Glutamatergic neuron (in vitro differentiated cells): ENCODE measurements around the gene C16orf54. TPM values are rescaled to one million over a fixed set of nuclear protein-coding genes. Genes with fewer than 3 reads are reported as not detected.

Source experiments
- DNase-seq: peaks from one replicate; pipeline ENCODE4 v3.0.0; 2022
- H3K27ac Mint-ChIP-seq: one replicate; pipeline ENCODE4 v1.8.0; 2020; ENCODE audit warnings: mild to moderate bottlenecking, mixed read lengths, inconsistent platforms; ENCODE audit not compliant: unreplicated experiment
- H3K27me3 Mint-ChIP-seq: one replicate; pipeline ENCODE4 v1.8.0; 2020; ENCODE audit warnings: mild to moderate bottlenecking, moderate library complexity, mixed read lengths, inconsistent platforms; ENCODE audit not compliant: unreplicated experiment
- H3K36me3 Mint-ChIP-seq: one replicate; pipeline ENCODE4 v1.8.0; 2020; ENCODE audit warnings: mild to moderate bottlenecking, mixed read lengths, inconsistent platforms; ENCODE audit not compliant: unreplicated experiment
- H3K4me1 Mint-ChIP-seq: one replicate; pipeline ENCODE4 v1.8.0; 2020; ENCODE audit warnings: mild to moderate bottlenecking, low read depth, mixed read lengths, inconsistent platforms; ENCODE audit not compliant: unreplicated experiment
- H3K4me3 Mint-ChIP-seq: one replicate; pipeline ENCODE4 v1.8.0; 2020; ENCODE audit warnings: mild to moderate bottlenecking, mixed read lengths, inconsistent platforms; ENCODE audit not compliant: unreplicated experiment
- H3K9me3 Mint-ChIP-seq: one replicate; pipeline ENCODE4 v1.8.0; 2020; ENCODE audit warnings: mild to moderate bottlenecking, moderate library complexity, mixed read lengths, inconsistent platforms; ENCODE audit not compliant: unreplicated experiment
- total RNA-seq: library from RNA; stranded (reverse); fragmentation: NEBNext Ultra II Directional; extraction: Animal tissue kit (Norgen Biotek cat#: 25700); gene quantifications from one replicate; pipeline ENCODE4 v1.2.1, GENCODE V29; 2021; ENCODE audit not compliant: unreplicated experiment
- TF ChIP-seq, protein P1 (sequence below): fragments of 200-600 bp; sonication (generic); IDR thresholded peaks from one replicate; pipeline ENCODE4 v1.5.0; 2021; ENCODE audit not compliant: partially characterized antibody, unreplicated experiment

The C16orf54 gene
- total RNA-seq, 1 donor from 2014 or later, result not detected

DNA sequence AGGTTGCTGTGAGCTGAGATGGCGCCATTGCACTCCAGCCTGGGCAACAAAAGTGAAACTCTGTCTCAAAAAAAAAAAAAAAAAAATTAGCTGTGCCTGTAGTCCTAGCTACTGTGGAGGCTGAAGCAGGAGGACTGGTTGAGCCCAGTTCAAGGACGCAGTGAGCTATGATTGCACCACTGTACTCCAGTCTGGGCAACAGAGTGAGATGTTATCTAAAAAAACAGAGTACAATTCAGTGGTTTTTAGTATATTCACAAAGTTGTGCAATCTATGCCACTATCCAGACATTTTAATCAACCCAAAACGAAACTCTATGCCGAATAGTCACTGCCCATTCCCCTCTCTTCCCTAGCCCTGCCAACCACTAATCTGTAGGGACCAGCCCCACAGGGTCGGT lies 25.1 kb downstream of the C16orf54 start:
- H3K27ac Mint-ChIP-seq, result peak overlapping the region; percentile 81
- H3K4me3 Mint-ChIP-seq, result peak overlapping the region; percentile 36

DNA sequence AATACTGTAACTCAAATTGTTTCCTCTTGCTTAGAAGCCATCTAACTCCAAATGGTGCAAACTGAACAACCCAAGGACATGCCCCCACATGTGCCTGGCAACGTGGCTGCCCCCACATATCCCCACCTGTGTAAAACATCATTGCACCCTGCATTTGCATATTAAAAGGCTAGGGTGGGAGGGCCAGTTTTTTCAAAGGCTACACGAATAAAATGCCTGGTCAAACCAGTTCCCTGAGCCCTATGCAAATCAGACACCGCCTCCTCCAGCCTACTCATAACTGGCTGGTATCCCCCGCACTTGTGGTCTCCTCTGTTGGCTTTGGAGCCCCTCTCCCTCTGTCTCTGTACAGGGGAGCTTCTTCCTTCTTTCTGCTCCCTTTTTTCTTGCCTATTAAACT lies 26.7 kb downstream of the C16orf54 start:
- no peak overlapping the region for H3K27ac Mint-ChIP-seq
- peaks cover 8% of the 10 kb centered on the region for H3K4me1 Mint-ChIP-seq
- no peak for DNase-seq
- no peaks in the 10 kb centered on the region for H3K27me3 Mint-ChIP-seq
- no peaks in the 10 kb centered on the region for H3K36me3 Mint-ChIP-seq
- peaks cover 2% of the 10 kb centered on the region for H3K9me3 Mint-ChIP-seq
- TF ChIP-seq, protein P1, sequence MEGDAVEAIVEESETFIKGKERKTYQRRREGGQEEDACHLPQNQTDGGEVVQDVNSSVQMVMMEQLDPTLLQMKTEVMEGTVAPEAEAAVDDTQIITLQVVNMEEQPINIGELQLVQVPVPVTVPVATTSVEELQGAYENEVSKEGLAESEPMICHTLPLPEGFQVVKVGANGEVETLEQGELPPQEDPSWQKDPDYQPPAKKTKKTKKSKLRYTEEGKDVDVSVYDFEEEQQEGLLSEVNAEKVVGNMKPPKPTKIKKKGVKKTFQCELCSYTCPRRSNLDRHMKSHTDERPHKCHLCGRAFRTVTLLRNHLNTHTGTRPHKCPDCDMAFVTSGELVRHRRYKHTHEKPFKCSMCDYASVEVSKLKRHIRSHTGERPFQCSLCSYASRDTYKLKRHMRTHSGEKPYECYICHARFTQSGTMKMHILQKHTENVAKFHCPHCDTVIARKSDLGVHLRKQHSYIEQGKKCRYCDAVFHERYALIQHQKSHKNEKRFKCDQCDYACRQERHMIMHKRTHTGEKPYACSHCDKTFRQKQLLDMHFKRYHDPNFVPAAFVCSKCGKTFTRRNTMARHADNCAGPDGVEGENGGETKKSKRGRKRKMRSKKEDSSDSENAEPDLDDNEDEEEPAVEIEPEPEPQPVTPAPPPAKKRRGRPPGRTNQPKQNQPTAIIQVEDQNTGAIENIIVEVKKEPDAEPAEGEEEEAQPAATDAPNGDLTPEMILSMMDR, result no peak
- H3K4me3 Mint-ChIP-seq, result no peak overlapping the region

More for the DNA sequence above, 25.1 kb downstream of the C16orf54 start:
- TF ChIP-seq, protein P1, result no peak
- H3K9me3 Mint-ChIP-seq, result no peaks in the 10 kb centered on the region
- no peak for DNase-seq
- H3K4me1 Mint-ChIP-seq, result peaks cover 8% of the 10 kb centered on the region
- no peaks in the 10 kb centered on the region for H3K27me3 Mint-ChIP-seq
- H3K36me3 Mint-ChIP-seq, result no peaks in the 10 kb centered on the region

DNA sequence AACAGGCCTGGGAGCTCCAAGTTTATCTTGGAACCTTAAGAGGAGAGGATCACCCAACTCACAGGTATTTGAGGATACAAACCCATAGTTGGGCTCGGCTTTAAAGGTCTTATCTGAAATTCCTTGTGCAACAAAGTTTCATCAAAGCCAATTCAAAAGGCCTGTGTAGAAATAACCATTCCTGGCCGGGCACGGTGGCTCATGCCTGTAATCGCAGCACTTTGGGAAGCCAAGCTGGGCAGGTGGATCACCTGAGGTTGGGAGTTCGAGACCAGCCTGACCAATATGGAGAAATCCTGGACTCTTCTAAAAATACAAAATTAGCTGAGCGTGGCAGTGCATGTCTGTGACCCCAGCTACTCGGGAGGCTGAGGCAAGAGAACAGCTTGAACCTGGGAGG lies 28.7 kb downstream of the C16orf54 start:
- peaks cover 8% of the 10 kb centered on the region for H3K4me1 Mint-ChIP-seq
- TF ChIP-seq, protein P1, result no peak
- H3K27ac Mint-ChIP-seq, result no peak overlapping the region

DNA sequence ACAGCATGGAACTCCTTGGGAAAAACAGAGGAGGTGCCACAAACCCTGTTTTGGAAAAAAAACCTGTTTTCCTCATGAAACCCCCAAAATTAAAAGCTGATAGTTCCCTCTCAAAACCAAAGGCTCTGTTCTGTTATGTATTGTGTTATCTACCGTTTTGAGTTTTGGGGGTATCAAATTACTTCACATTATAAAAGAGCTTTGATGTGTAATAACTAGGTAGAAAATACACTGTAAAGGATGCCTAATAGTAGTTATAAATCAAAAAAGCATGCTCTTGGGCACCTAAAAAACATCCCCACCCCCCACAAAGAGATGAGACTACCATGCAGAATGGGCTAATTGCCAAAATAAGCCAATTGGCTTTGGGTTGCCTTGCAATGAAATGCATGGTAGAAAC lies 30.8 kb downstream of the C16orf54 start:
- H3K4me1 Mint-ChIP-seq, result peaks cover 2% of the 10 kb centered on the region
- H3K27ac Mint-ChIP-seq, result no peak overlapping the region
- H3K4me3 Mint-ChIP-seq, result no peak overlapping the region
- TF ChIP-seq, protein P1, result no peak
- H3K9me3 Mint-ChIP-seq, result peaks cover 2% of the 10 kb centered on the region
- H3K36me3 Mint-ChIP-seq, result no peaks in the 10 kb centered on the region
- peaks cover 2% of the 10 kb centered on the region for H3K27me3 Mint-ChIP-seq
- DNase-seq, result no peak

More for the DNA sequence above, 28.7 kb downstream of the C16orf54 start:
- no peak for DNase-seq
- H3K9me3 Mint-ChIP-seq, result peaks cover 2% of the 10 kb centered on the region
- no peaks in the 10 kb centered on the region for H3K36me3 Mint-ChIP-seq
- no peaks in the 10 kb centered on the region for H3K27me3 Mint-ChIP-seq
- no peak overlapping the region for H3K4me3 Mint-ChIP-seq

DNA sequence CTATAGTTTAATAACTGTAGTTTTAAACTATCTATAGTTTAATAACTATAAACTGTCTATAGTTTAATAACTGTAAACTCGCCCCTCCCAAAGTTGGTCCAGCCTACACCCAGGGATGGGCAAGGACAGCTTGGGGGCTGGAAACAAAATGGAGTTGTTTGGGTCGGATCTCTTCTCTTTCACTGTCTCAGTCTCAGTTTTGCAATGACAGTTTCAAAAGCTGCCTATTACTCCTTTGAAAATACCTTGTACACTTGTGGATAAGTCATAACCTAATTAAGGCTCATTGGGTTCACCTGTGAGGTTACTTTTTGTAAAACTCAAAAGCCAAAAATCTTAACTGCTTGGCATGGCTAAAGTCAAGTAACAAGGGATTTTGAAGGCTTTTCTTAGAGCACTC lies 31.4 kb downstream of the C16orf54 start:
- TF ChIP-seq, protein P1, result no peak
- Mint-ChIP-seq H3K27ac (no peak overlapping the region), H3K4me1 (peaks cover 4% of the 10 kb centered on the region), H3K9me3 (peaks cover 2% of the 10 kb centered on the region), H3K36me3 (no peaks in the 10 kb centered on the region), H3K27me3 (peaks cover 2% of the 10 kb centered on the region), H3K4me3 (no peak overlapping the region)
- no peak for DNase-seq
